Glutamatergic neuron (in vitro differentiated cells): Measurements from ENCODE around the gene TSPAN9. TPM values are rescaled to one million over a fixed set of nuclear protein-coding genes. Genes with fewer than 3 reads are reported as not detected.

Source experiments
- DNase-seq: peaks from one replicate; pipeline ENCODE4 v3.0.0; 2022
- H3K27ac Mint-ChIP-seq: one replicate; pipeline ENCODE4 v1.8.0; 2020; ENCODE audit warnings: mild to moderate bottlenecking, mixed read lengths, inconsistent platforms; ENCODE audit not compliant: unreplicated experiment
- H3K27me3 Mint-ChIP-seq: one replicate; pipeline ENCODE4 v1.8.0; 2020; ENCODE audit warnings: mild to moderate bottlenecking, moderate library complexity, mixed read lengths, inconsistent platforms; ENCODE audit not compliant: unreplicated experiment
- H3K36me3 Mint-ChIP-seq: one replicate; pipeline ENCODE4 v1.8.0; 2020; ENCODE audit warnings: mild to moderate bottlenecking, mixed read lengths, inconsistent platforms; ENCODE audit not compliant: unreplicated experiment
- H3K4me1 Mint-ChIP-seq: one replicate; pipeline ENCODE4 v1.8.0; 2020; ENCODE audit warnings: mild to moderate bottlenecking, low read depth, mixed read lengths, inconsistent platforms; ENCODE audit not compliant: unreplicated experiment
- H3K4me3 Mint-ChIP-seq: one replicate; pipeline ENCODE4 v1.8.0; 2020; ENCODE audit warnings: mild to moderate bottlenecking, mixed read lengths, inconsistent platforms; ENCODE audit not compliant: unreplicated experiment
- H3K9me3 Mint-ChIP-seq: one replicate; pipeline ENCODE4 v1.8.0; 2020; ENCODE audit warnings: mild to moderate bottlenecking, moderate library complexity, mixed read lengths, inconsistent platforms; ENCODE audit not compliant: unreplicated experiment
- CTCF ChIP-seq: fragments of 200-600 bp; sonication (generic); IDR thresholded peaks from one replicate; pipeline ENCODE4 v1.5.0; 2021; ENCODE audit not compliant: partially characterized antibody, unreplicated experiment
- total RNA-seq: library from RNA; stranded (reverse); fragmentation: NEBNext Ultra II Directional; extraction: Animal tissue kit (Norgen Biotek cat#: 25700); gene quantifications from one replicate; pipeline ENCODE4 v1.2.1, GENCODE V29; 2021; ENCODE audit not compliant: unreplicated experiment

The TSPAN9 gene
- total RNA-seq, 1 donor from 2014 or later = 142 TPM

GRCh38 chr12:3196488-3196887 lies 119.3 kb downstream of the TSPAN9 start:
- H3K4me3 Mint-ChIP-seq = no peak overlapping the region
- TF ChIP-seq CTCF = no peak
- peaks cover 14% of the 10 kb centered on the region for H3K9me3 Mint-ChIP-seq
- H3K4me1 Mint-ChIP-seq = peaks cover 19% of the 10 kb centered on the region
- H3K27me3 Mint-ChIP-seq = peaks cover 6% of the 10 kb centered on the region
- no peak overlapping the region for H3K27ac Mint-ChIP-seq
- no peak for DNase-seq
- H3K36me3 Mint-ChIP-seq = no peaks in the 10 kb centered on the region

GRCh38 chr12:3197131-3197818 lies 120.1 kb downstream of the TSPAN9 start:
- peaks cover 11% of the 10 kb centered on the region for H3K27me3 Mint-ChIP-seq
- no peak overlapping the region for H3K27ac Mint-ChIP-seq
- peak overlapping the region; percentile 6 for H3K4me3 Mint-ChIP-seq

GRCh38 chr12:3199551-3200031 lies 122.4 kb downstream of the TSPAN9 start:
- Mint-ChIP-seq H3K9me3 (peaks cover 35% of the 10 kb centered on the region), H3K27me3 (peaks cover 20% of the 10 kb centered on the region), H3K36me3 (peaks cover 5% of the 10 kb centered on the region), H3K4me1 (peaks cover 37% of the 10 kb centered on the region), H3K4me3 (peak overlapping the region; percentile 88), H3K27ac (no peak overlapping the region)
- no peak for TF ChIP-seq CTCF
- DNase-seq = peak; percentile 59

More at GRCh38 chr12:3197131-3197818, 120.1 kb downstream of the TSPAN9 start:
- TF ChIP-seq CTCF = no peak
- H3K4me1 Mint-ChIP-seq = peaks cover 23% of the 10 kb centered on the region
- no peaks in the 10 kb centered on the region for H3K36me3 Mint-ChIP-seq
- peaks cover 22% of the 10 kb centered on the region for H3K9me3 Mint-ChIP-seq
- DNase-seq = no peak

GRCh38 chr12:3200032-3200617 lies 122.9 kb downstream of the TSPAN9 start:
- Mint-ChIP-seq H3K9me3 (peaks cover 35% of the 10 kb centered on the region), H3K27me3 (peaks cover 22% of the 10 kb centered on the region), H3K4me1 (peaks cover 39% of the 10 kb centered on the region), H3K4me3 (peak overlapping the region; percentile 88), H3K36me3 (peaks cover 5% of the 10 kb centered on the region), H3K27ac (no peak overlapping the region)
- DNase-seq = peak; percentile 92
- no peak for TF ChIP-seq CTCF

- peak; percentile 39 for DNase-seq
- TF ChIP-seq CTCF = no peak
- H3K27me3 Mint-ChIP-seq = peaks cover 23% of the 10 kb centered on the region
- H3K4me1 Mint-ChIP-seq = peaks cover 45% of the 10 kb centered on the region
- peak overlapping the region; percentile 97 for H3K4me3 Mint-ChIP-seq
- peaks cover 5% of the 10 kb centered on the region for H3K36me3 Mint-ChIP-seq
- H3K27ac Mint-ChIP-seq = peak overlapping the region; percentile 26
- H3K9me3 Mint-ChIP-seq = peaks cover 37% of the 10 kb centered on the region
Observed at GRCh38 chr12:3200814-3201233, 123.6 kb downstream of the TSPAN9 start.
